Panc1 (cell line): Measurements from ENCODE around the gene SPIRE1. TPM values are rescaled to one million over a fixed set of nuclear protein-coding genes. Genes with fewer than 3 reads are reported as not detected.

Experiments
- ATAC-seq: fragments of 200-7000 bp; cut with Tn5 transposase; 2 replicates; pipeline ENCODE4 v1.9.1; 2020; ENCODE audit warnings: mild to moderate bottlenecking, moderate library complexity
- BruUV-seq: library from RNA; stranded (reverse); fragments of 400-500 nt; replicated peaks from 2 replicates; lab custom pipeline; 2021; lab: Mats Ljungman, UMichigan
- CTCF ChIA-PET: fragments of 300-600 bp; sonication (Branson Sonifier 250); formaldehyde crosslinking; loops from one replicate; lab custom pipeline; 2022; ENCODE audit warnings: antibody characterized with exemption; lab: Charles Lee
- POLR2A ChIA-PET: fragments of 300-600 bp; sonication (Branson Sonifier 250); formaldehyde crosslinking; loops from one replicate; lab custom pipeline; 2022; ENCODE audit warnings: antibody characterized with exemption; lab: Charles Lee
- DNase-seq: peaks from one replicate; pipeline ENCODE4 v3.0.0-alpha.2; 2010; ENCODE audit warnings: low read depth, low spot score
- H3K27ac ChIP-seq: 2 replicates; pipeline ENCODE4 v1.5.1; 2011; ENCODE audit warnings: mild to moderate bottlenecking, low read length, inconsistent platforms
- H3K27me3 ChIP-seq: fragments of 200-500 bp; sonication (Bioruptor generic); 2 replicates; pipeline ENCODE4 v1.6.0; 2014; ENCODE audit warnings: low read length, inconsistent platforms; ENCODE audit not compliant: control insufficient read depth, insufficient read depth
- H3K36me3 ChIP-seq: fragments of 200-500 bp; sonication (Bioruptor generic); 2 replicates; pipeline ENCODE4 v1.5.1; 2014; ENCODE audit warnings: inconsistent platforms, mild to moderate bottlenecking, low read length, moderate library complexity; ENCODE audit not compliant: control insufficient read depth, insufficient read depth
- H3K4me1 ChIP-seq: 2 replicates; pipeline ENCODE4 v1.5.1; 2011; ENCODE audit warnings: inconsistent platforms, mild to moderate bottlenecking, low read length, moderate library complexity; ENCODE audit not compliant: control insufficient read depth, insufficient read depth
- H3K4me3 ChIP-seq, 2 experiments: 2 replicates each; pipeline ENCODE4 v1.5.1; 2011 to 2012; ENCODE audit warnings: low read depth in 2 of 2, low read length in 2 of 2, mild to moderate bottlenecking in 2 of 2, inconsistent platforms in 1 of 2, moderate library complexity in 1 of 2
- H3K9me3 ChIP-seq: fragments of 200-500 bp; sonication (Bioruptor generic); 2 replicates; pipeline ENCODE4 v1.5.1; 2014; ENCODE audit warnings: low read depth, mild to moderate bottlenecking, inconsistent platforms, low read length, moderate library complexity; ENCODE audit not compliant: control insufficient read depth, insufficient read depth
- POLR2AphosphoS5 ChIP-seq: IDR thresholded peaks from 2 replicates; pipeline ENCODE4 v1.6.1; 2012; ENCODE audit warnings: mild to moderate bottlenecking, low read depth, low read length, moderate library complexity
- SIN3A ChIP-seq: IDR thresholded peaks from 2 replicates; pipeline ENCODE4 v1.6.1; 2012; ENCODE audit warnings: low read depth, mild to moderate bottlenecking, low read length, moderate library complexity, borderline replicate concordance; ENCODE audit not compliant: insufficient read depth
- TCF7L2 ChIP-seq: IDR thresholded peaks from 2 replicates; pipeline ENCODE4 v1.6.1; 2011; ENCODE audit warnings: mild to moderate bottlenecking, low read depth, low read length, inconsistent platforms
- in situ Hi-C: cut with HindIII; loops from 2 replicates; pipeline ENCODE4 v1.10.0; 2016; ENCODE audit warnings: low sequenced_read_pairs, low pct_unique_long_range_greater_than_20kb
- intact Hi-C: fragments of 100-400 bp; cut with micrococcal nuclease; formaldehyde crosslinking; loops from one replicate; pipeline ENCODE4 v1.10.0; 2022; ENCODE audit not compliant: unreplicated experiment
- total RNA-seq: library from RNA; stranded (reverse); gene quantifications from one replicate; pipeline ENCODE4 v1.2.1, GENCODE V29; 2021; ENCODE audit not compliant: unreplicated experiment
- TF ChIP-seq, protein P1 (sequence below), 2 experiments: IDR thresholded peaks; 2 replicates each; pipeline ENCODE4 v1.6.1; 2011 to 2012; ENCODE audit warnings: low read depth in 2 of 2, control low read depth in 1 of 2, low read length in 1 of 2, mild to moderate bottlenecking in 1 of 2, moderate library complexity in 1 of 2; ENCODE audit not compliant: insufficient read depth in 1 of 2
- TF ChIP-seq, protein P2 (sequence below): fragments of 450-650 bp; IDR thresholded peaks from 2 replicates; pipeline ENCODE4 v1.5.1; 2017; ENCODE audit warnings: mild to moderate bottlenecking

Gene SPIRE1
- total RNA-seq, 1 experiment from 2014 or later: 45.5 TPM

DNA sequence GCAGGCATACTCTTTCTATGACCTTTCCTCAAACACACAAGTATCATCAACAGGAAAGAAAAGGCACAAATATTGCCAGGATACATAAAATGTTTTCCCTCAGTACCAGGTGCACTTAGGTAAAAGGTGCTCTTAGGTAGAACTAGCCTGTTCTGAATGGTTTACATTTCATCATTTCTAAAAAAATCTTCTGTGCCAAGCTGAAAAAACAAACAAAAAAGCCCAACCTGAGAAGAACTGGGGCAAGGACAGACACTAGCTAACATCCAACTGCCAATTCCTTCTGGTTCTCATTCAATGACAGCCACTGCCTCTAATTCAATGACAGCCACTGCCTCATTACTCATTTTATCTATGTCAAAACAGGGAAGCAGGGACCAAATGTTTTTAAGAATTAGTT is 68.5 kb downstream of the SPIRE1 start:
- in situ Hi-C loops: no loop called here
- Histone ChIP-seq H3K9me3 (no peaks in the 10 kb centered on the region), H3K36me3 (no peaks in the 10 kb centered on the region), H3K4me3 (no peak overlapping the region), H3K27ac (no peak overlapping the region), H3K27me3 (no peaks in the 10 kb centered on the region), H3K4me1 (no peaks in the 10 kb centered on the region)
- BruUV-seq: no TSS peak
- ChIA-PET CTCF (no interaction called here), POLR2A (no interaction called here)
- DNase-seq (no peak), ATAC-seq (no peak)
- intact Hi-C loops: no loop called here
- TF ChIP-seq SIN3A (no peak), POLR2AphosphoS5 (no peak), TCF7L2 (no peak)
- TF ChIP-seq, protein P1, sequence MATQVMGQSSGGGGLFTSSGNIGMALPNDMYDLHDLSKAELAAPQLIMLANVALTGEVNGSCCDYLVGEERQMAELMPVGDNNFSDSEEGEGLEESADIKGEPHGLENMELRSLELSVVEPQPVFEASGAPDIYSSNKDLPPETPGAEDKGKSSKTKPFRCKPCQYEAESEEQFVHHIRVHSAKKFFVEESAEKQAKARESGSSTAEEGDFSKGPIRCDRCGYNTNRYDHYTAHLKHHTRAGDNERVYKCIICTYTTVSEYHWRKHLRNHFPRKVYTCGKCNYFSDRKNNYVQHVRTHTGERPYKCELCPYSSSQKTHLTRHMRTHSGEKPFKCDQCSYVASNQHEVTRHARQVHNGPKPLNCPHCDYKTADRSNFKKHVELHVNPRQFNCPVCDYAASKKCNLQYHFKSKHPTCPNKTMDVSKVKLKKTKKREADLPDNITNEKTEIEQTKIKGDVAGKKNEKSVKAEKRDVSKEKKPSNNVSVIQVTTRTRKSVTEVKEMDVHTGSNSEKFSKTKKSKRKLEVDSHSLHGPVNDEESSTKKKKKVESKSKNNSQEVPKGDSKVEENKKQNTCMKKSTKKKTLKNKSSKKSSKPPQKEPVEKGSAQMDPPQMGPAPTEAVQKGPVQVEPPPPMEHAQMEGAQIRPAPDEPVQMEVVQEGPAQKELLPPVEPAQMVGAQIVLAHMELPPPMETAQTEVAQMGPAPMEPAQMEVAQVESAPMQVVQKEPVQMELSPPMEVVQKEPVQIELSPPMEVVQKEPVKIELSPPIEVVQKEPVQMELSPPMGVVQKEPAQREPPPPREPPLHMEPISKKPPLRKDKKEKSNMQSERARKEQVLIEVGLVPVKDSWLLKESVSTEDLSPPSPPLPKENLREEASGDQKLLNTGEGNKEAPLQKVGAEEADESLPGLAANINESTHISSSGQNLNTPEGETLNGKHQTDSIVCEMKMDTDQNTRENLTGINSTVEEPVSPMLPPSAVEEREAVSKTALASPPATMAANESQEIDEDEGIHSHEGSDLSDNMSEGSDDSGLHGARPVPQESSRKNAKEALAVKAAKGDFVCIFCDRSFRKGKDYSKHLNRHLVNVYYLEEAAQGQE (IDR thresholded peaks at IDR 0.05; ENCODE audit: insufficient read depth in 1 of 2, low read depth in 2 of 2, low read length in 1 of 2): no peak
- TF ChIP-seq, protein P2, sequence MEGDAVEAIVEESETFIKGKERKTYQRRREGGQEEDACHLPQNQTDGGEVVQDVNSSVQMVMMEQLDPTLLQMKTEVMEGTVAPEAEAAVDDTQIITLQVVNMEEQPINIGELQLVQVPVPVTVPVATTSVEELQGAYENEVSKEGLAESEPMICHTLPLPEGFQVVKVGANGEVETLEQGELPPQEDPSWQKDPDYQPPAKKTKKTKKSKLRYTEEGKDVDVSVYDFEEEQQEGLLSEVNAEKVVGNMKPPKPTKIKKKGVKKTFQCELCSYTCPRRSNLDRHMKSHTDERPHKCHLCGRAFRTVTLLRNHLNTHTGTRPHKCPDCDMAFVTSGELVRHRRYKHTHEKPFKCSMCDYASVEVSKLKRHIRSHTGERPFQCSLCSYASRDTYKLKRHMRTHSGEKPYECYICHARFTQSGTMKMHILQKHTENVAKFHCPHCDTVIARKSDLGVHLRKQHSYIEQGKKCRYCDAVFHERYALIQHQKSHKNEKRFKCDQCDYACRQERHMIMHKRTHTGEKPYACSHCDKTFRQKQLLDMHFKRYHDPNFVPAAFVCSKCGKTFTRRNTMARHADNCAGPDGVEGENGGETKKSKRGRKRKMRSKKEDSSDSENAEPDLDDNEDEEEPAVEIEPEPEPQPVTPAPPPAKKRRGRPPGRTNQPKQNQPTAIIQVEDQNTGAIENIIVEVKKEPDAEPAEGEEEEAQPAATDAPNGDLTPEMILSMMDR: no peak

GRCh38 chr18:12586956-12587355 is 71.0 kb downstream of the SPIRE1 start:
- Histone ChIP-seq H3K4me1 (no peaks in the 10 kb centered on the region), H3K9me3 (no peaks in the 10 kb centered on the region), H3K27ac (no peak overlapping the region), H3K4me3 (no peak overlapping the region), H3K36me3 (no peaks in the 10 kb centered on the region), H3K27me3 (no peaks in the 10 kb centered on the region)
- ChIA-PET CTCF (no interaction called here), POLR2A (interaction anchor here (0.6 kb wide), 1 partner anchor 10 kb away, joined by 3 read pairs; no protein-coding TSS in a partner anchor)
- ATAC-seq (no peak), DNase-seq (no peak)
- no TSS peak for BruUV-seq
- no peak for TF ChIP-seq TCF7L2
- intact Hi-C loops (no loop called here), in situ Hi-C loops (no loop called here)

- no peak overlapping the region for H3K27ac ChIP-seq
- CTCF ChIA-PET: no interaction called here
- POLR2A ChIA-PET: no interaction called here
Observed at GRCh38 chr18:12585218-12585617, 72.7 kb downstream of the SPIRE1 start.

More at GRCh38 chr18:12585218-12585617, 72.7 kb downstream of the SPIRE1 start:
- no peaks in the 10 kb centered on the region for H3K9me3 ChIP-seq
- intact Hi-C loops (no loop called here), in situ Hi-C loops (no loop called here)
- DNase-seq: no peak
- TF ChIP-seq, protein P2: no peak
- TF ChIP-seq, protein P1 (IDR thresholded peaks at IDR 0.05; ENCODE audit: insufficient read depth in 1 of 2, low read depth in 2 of 2, low read length in 1 of 2): no peak
- no peak for TF ChIP-seq TCF7L2
- no TSS peak for BruUV-seq
- no peaks in the 10 kb centered on the region for H3K4me1 ChIP-seq
- no peaks in the 10 kb centered on the region for H3K36me3 ChIP-seq
- no peak overlapping the region for H3K4me3 ChIP-seq
- ATAC-seq: no peak
- no peaks in the 10 kb centered on the region for H3K27me3 ChIP-seq
